Keratinocyte (primary cell): ENCODE measurements around the gene SOD1. TPM values are rescaled to one million over a fixed set of nuclear protein-coding genes. Genes with fewer than 3 reads are reported as not detected.

Source experiments
- DNase-seq: peaks from one replicate; pipeline ENCODE4 v3.0.0-alpha.2; 2011; ENCODE audit warnings: low read depth, missing footprints, low spot score
- FAIRE-seq: peaks from 2 replicates; lab custom pipeline; 2011; peaks lifted over from hg19 to GRCh38; lab: Jason Lieb, UNC
- H2AFZ ChIP-seq: 2 replicates; pipeline ENCODE4 v1.6.0; 2012; ENCODE audit warnings: low read length, control low read depth, inconsistent platforms; ENCODE audit not compliant: control insufficient read depth
- H3K27ac ChIP-seq: 2 replicates; pipeline ENCODE4 v1.5.1; 2011; ENCODE audit warnings: low read length; ENCODE audit not compliant: control insufficient read depth, insufficient read depth
- H3K27me3 ChIP-seq: 3 replicates; pipeline ENCODE4 v1.6.0; 2011; ENCODE audit warnings: low read length; ENCODE audit not compliant: control insufficient read depth, insufficient read depth; ENCODE audit errors: extremely low read depth
- H3K36me3 ChIP-seq, 2 experiments: 2 replicates in 1 of 2; 3 replicates in 1 of 2; pipeline ENCODE4 v1.5.1; 2011; ENCODE audit warnings: low read length in 2 of 2, mild to moderate bottlenecking in 1 of 2; ENCODE audit not compliant: control insufficient read depth in 2 of 2, insufficient read depth in 2 of 2; ENCODE audit errors: extremely low read depth in 1 of 2
- H3K4me1 ChIP-seq: 3 replicates; pipeline ENCODE4 v1.5.1; 2011; ENCODE audit warnings: low read length; ENCODE audit not compliant: control insufficient read depth, insufficient read depth; ENCODE audit errors: extremely low read depth
- H3K4me2 ChIP-seq: 3 replicates; pipeline ENCODE4 v1.6.0; 2011; ENCODE audit warnings: low read depth, low read length; ENCODE audit not compliant: control insufficient read depth, insufficient read depth; ENCODE audit errors: extremely low read depth
- H3K4me3 ChIP-seq, 3 experiments: fragments of 200-600 bp in 1 of 3; sonication (generic) in 1 of 3; 2 replicates in 2 of 3; 3 replicates in 1 of 3; pipeline ENCODE4 v1.5.1; 2011 to 2016; ENCODE audit warnings: low read length in 3 of 3, mild to moderate bottlenecking in 3 of 3, control low read depth in 2 of 3, inconsistent platforms in 1 of 3, low read depth in 1 of 3, mixed read lengths in 1 of 3, mixed run types in 1 of 3, moderate library complexity in 1 of 3; ENCODE audit not compliant: control insufficient read depth in 2 of 3, insufficient read depth in 2 of 3; ENCODE audit errors: extremely low read depth in 1 of 3
- H3K79me2 ChIP-seq: 2 replicates; pipeline ENCODE4 v1.6.0; 2012; ENCODE audit warnings: low read length; ENCODE audit not compliant: control insufficient read depth, insufficient read depth
- H3K9ac ChIP-seq: 3 replicates; pipeline ENCODE4 v1.6.0; 2011; ENCODE audit warnings: low read length; ENCODE audit not compliant: control insufficient read depth, insufficient read depth; ENCODE audit errors: extremely low read depth
- H3K9me1 ChIP-seq: 3 replicates; pipeline ENCODE4 v1.6.0; 2011; ENCODE audit warnings: low read length; ENCODE audit not compliant: control insufficient read depth, insufficient read depth; ENCODE audit errors: extremely low read depth
- H3K9me3 ChIP-seq: 2 replicates; pipeline ENCODE4 v1.5.1; 2012; ENCODE audit warnings: low read depth, low read length; ENCODE audit not compliant: control insufficient read depth
- H4K20me1 ChIP-seq: 3 replicates; pipeline ENCODE4 v1.6.0; 2011; ENCODE audit warnings: low read length; ENCODE audit not compliant: control insufficient read depth, insufficient read depth; ENCODE audit errors: extremely low read depth
- CTCF ChIP-seq, 3 experiments: IDR thresholded peaks in 1 of 3; conservative IDR thresholded peaks in 1 of 3; optimal IDR thresholded peaks in 1 of 3; 2 replicates in 2 of 3; 3 replicates in 1 of 3; pipeline versions ENCODE3 to v1.5.1; 2011; ENCODE audit warnings: low read length in 3 of 3, mild to moderate bottlenecking in 3 of 3, moderate library complexity in 2 of 3, control low read depth in 1 of 3, inconsistent platforms in 1 of 3; ENCODE audit not compliant: insufficient read depth in 2 of 3; ENCODE audit errors: extremely low read depth in 1 of 3
- EZH2 ChIP-seq: IDR thresholded peaks from one replicate; pipeline ENCODE4 v1.6.1; 2012; ENCODE audit warnings: inconsistent platforms, mild to moderate bottlenecking, low read length, moderate library complexity
- dilution Hi-C: fragments of 300-500 bp; cut with MboI; formaldehyde crosslinking; loops from one replicate; pipeline ENCODE4 v1.7.0; 2020; ENCODE audit warnings: low sequenced_read_pairs; ENCODE audit not compliant: extremely low pct_ligation_motif_present
- polyA minus RNA-seq, 3 experiments: library from RNA; depleted of rRNA, polyadenylated mRNA; stranded (reverse); fragments of >200 nt; gene quantifications; 1 replicate in 1 of 3; 2 replicates in 1 of 3; 3 replicates in 1 of 3; pipeline ENCODE4 v1.2.3, GENCODE V29; 2011
- polyA plus RNA-seq, 5 experiments: library from polyadenylated mRNA; depleted of rRNA in 3 of 5; stranded (reverse) in 3 of 5; stranded (forward) in 1 of 5; unstranded in 1 of 5; fragments of >200 nt; gene quantifications; 1 replicate in 1 of 5; 2 replicates in 3 of 5; 3 replicates in 1 of 5; pipeline versions ENCODE4 v1.2.1 to v1.2.3, GENCODE V29; 2011 to 2012; ENCODE audit warnings: missing spikeins in 2 of 5, low read depth in 1 of 5, low replicate concordance in 1 of 5

SOD1 gene
- polyA plus RNA-seq (269 to 439 TPM (median 426 TPM) in 3 replicates), polyA minus RNA-seq (31.9 to 188 TPM (median 151 TPM) in 3 replicates)
- 174 TPM for polyA plus RNA-seq (2011; ENCODE audit: low read depth)
- polyA plus RNA-seq (2011; cell fraction: cytosol; rRNA removed): 403 and 418 TPM in 2 replicates
- polyA plus RNA-seq (2011; cell fraction: nucleus; rRNA removed): 152 and 205 TPM in 2 replicates
- polyA plus RNA-seq (2012; ENCODE audit: low replicate concordance): 162 and 322 TPM in 2 replicates
- 524 TPM for polyA minus RNA-seq (2011; cell fraction: cytosol; rRNA and poly(A)+ RNA removed)
- polyA minus RNA-seq (2011; cell fraction: nucleus; rRNA and poly(A)+ RNA removed): 29.6 and 51.3 TPM in 2 replicates

- Histone ChIP-seq H3K27me3 (no peaks in the 10 kb centered on the region), H3K9me3 (no peaks in the 10 kb centered on the region), H3K9ac (peak within 1 kb of the TSS; percentile 92), H3K27ac (peak within 1 kb of the TSS; percentile 87), H4K20me1 (no peaks in the 10 kb centered on the region), H3K9me1 (no peaks in the 10 kb centered on the region), H3K4me1 (peaks cover 13% of the 10 kb centered on the region), H3K4me2 (peak within 1 kb of the TSS; percentile 81), H3K4me3 (peak within 1 kb of the TSS; percentile 85 to 91 (median 85)), H2AFZ (peak within 1 kb of the TSS; percentile 94), H3K36me3 (peaks cover 5 to 6% of the 10 kb centered on the region in 2 experiments), H3K79me2 (peaks cover 41% of the 10 kb centered on the region)
- no peak for TF ChIP-seq EZH2
- no peak for TF ChIP-seq CTCF (optimal IDR thresholded peaks at IDR 0.05 in 1 of 3, IDR thresholded peaks at IDR 0.05 in 1 of 3, conservative IDR thresholded peaks at IDR 0.05 in 1 of 3; ENCODE audit: extremely low read depth in 1 of 3, insufficient read depth in 2 of 3, low read length in 3 of 3)
- dilution Hi-C loops: no loop called here
- FAIRE-seq (no peak), DNase-seq (peak; percentile 42)
Observed at GRCh38 chr21:31659536-31660258, at the start of gene SOD1. Gene SOD1 (plus strand): TSS chr21:31659693. CDS start chr21:31659770, 77 bp downstream.

GRCh38 chr21:31611445-31611844, 48.0 kb upstream of the SOD1 start:
- no peak overlapping the region for H3K4me3 ChIP-seq
- H3K79me2 ChIP-seq: no peaks in the 10 kb centered on the region
- no peaks in the 10 kb centered on the region for H3K9me1 ChIP-seq
- TF ChIP-seq EZH2 (no peak), CTCF (optimal IDR thresholded peaks at IDR 0.05 in 1 of 3, IDR thresholded peaks at IDR 0.05 in 1 of 3, conservative IDR thresholded peaks at IDR 0.05 in 1 of 3; ENCODE audit: extremely low read depth in 1 of 3, insufficient read depth in 2 of 3, low read length in 3 of 3) (no peak)
- H3K4me1 ChIP-seq: peaks cover 2% of the 10 kb centered on the region
- H3K27ac ChIP-seq: no peak overlapping the region
- FAIRE-seq (no peak), DNase-seq (no peak)
- H4K20me1 ChIP-seq: no peaks in the 10 kb centered on the region
- no peak overlapping the region for H2AFZ ChIP-seq
- dilution Hi-C loops: no loop called here
- no peak overlapping the region for H3K9ac ChIP-seq
- peaks cover 3% of the 10 kb centered on the region for H3K27me3 ChIP-seq
- no peaks in the 10 kb centered on the region for H3K36me3 ChIP-seq
- no peaks in the 10 kb centered on the region for H3K9me3 ChIP-seq
- no peak overlapping the region for H3K4me2 ChIP-seq
